HAP-1 (cell line): ENCODE measurements around the gene IL17RE.
"Not testable (repeated sequence)": the region's sequence is repeated elsewhere in the genome, so short reads cannot be mapped to it uniquely, and the experiment has no call there.

Source experiments
- DNase-seq, 2 experiments: peaks; one replicate each; pipeline ENCODE4 v3.0.0-alpha.2; 2016 to 2020; ENCODE audit warnings: low spot score in 2 of 2
- H3K27me3 ChIP-seq: fragments of 250-450 bp; sonication (Bioruptor Pico); 2 replicates; pipeline ENCODE4 v1.5.1; 2020; ENCODE audit warnings: low read depth, mild to moderate bottlenecking, moderate library complexity
- H3K36me3 ChIP-seq: fragments of 250-450 bp; sonication (Bioruptor Pico); replicated peaks from 2 replicates; pipeline ENCODE4 v1.5.1; 2020; ENCODE audit warnings: mild to moderate bottlenecking
- H3K4me1 ChIP-seq: fragments of 250-450 bp; sonication (Bioruptor Pico); 2 replicates; pipeline ENCODE4 v1.5.1; 2020; ENCODE audit warnings: mild to moderate bottlenecking
- H3K4me3 ChIP-seq: fragments of 250-450 bp; sonication (Bioruptor Pico); 2 replicates; pipeline ENCODE4 v1.5.1; 2020; ENCODE audit warnings: mild to moderate bottlenecking, moderate library complexity
- H3K9me3 ChIP-seq: fragments of 250-450 bp; sonication (Bioruptor Pico); 2 replicates; pipeline ENCODE4 v1.5.1; 2020; ENCODE audit warnings: mild to moderate bottlenecking, moderate library complexity
- in situ Hi-C: fragments of 300-500 bp; cut with MboI; formaldehyde crosslinking; loops from 3 replicates; pipeline ENCODE4 v1.14.3; 2020; ENCODE audit warnings: low sequenced_read_pairs, inconsistent platforms, mixed read lengths

Gene IL17RE

GRCh38 chr3:9939906-9940305 is 37.3 kb downstream of the IL17RE start:
- H3K4me3 ChIP-seq, H3K9me3 ChIP-seq, DNase-seq, H3K36me3 ChIP-seq, H3K4me1 ChIP-seq, H3K27me3 ChIP-seq, in situ Hi-C loops: not testable (repeated sequence)

- Histone ChIP-seq H3K4me1 (no peaks in the 10 kb centered on the region), H3K4me3 (no peak overlapping the region), H3K27me3 (no peaks in the 10 kb centered on the region), H3K36me3 (peaks cover 8% of the 10 kb centered on the region; the same call in 1 of the 2 replicates), H3K9me3 (no peaks in the 10 kb centered on the region)
- in situ Hi-C loops: no loop called here
- DNase-seq: no peak
These were observed 38.1 kb downstream of the IL17RE start for GRCh38 chr3:9940746-9941145.

GRCh38 chr3:9942164-9942563 is 39.5 kb downstream of the IL17RE start:
- Histone ChIP-seq H3K4me1 (no peaks in the 10 kb centered on the region), H3K9me3 (no peaks in the 10 kb centered on the region), H3K4me3 (no peak overlapping the region), H3K27me3 (no peaks in the 10 kb centered on the region), H3K36me3 (peaks cover 7% of the 10 kb centered on the region; the same call in 1 of the 2 replicates)
- in situ Hi-C loops: no loop called here
- no peak for DNase-seq

- H3K4me3 ChIP-seq: no peak overlapping the region
- in situ Hi-C loops: no loop called here
- no peaks in the 10 kb centered on the region for H3K4me1 ChIP-seq
- DNase-seq: no peak
- no peaks in the 10 kb centered on the region for H3K9me3 ChIP-seq
- H3K27me3 ChIP-seq: no peaks in the 10 kb centered on the region
- 0 out of 2 replicates have a peak, but pooled peaks cover 4% of the 10 kb centered on the region for H3K36me3 ChIP-seq
These were observed 40.5 kb downstream of the IL17RE start for GRCh38 chr3:9942934-9943690.

- H3K4me1 ChIP-seq: no peaks in the 10 kb centered on the region
- in situ Hi-C loops: no loop called here
- DNase-seq: no peak
- H3K36me3 ChIP-seq: 0 out of 2 replicates have a peak, but pooled peaks cover 4% of the 10 kb centered on the region
- no peaks in the 10 kb centered on the region for H3K27me3 ChIP-seq
- H3K4me3 ChIP-seq: no peak overlapping the region
- H3K9me3 ChIP-seq: no peaks in the 10 kb centered on the region
These were observed 41.6 kb downstream of the IL17RE start for GRCh38 chr3:9944271-9944670.

- DNase-seq: no peak
- Histone ChIP-seq H3K4me3 (no peak overlapping the region), H3K36me3 (0 out of 2 replicates have a peak, but pooled peaks cover 4% of the 10 kb centered on the region), H3K4me1 (no peaks in the 10 kb centered on the region), H3K9me3 (no peaks in the 10 kb centered on the region), H3K27me3 (no peaks in the 10 kb centered on the region)
- in situ Hi-C loops: no loop called here
These were observed 42.7 kb downstream of the IL17RE start for GRCh38 chr3:9945358-9945757.

- Histone ChIP-seq H3K4me1 (no peaks in the 10 kb centered on the region), H3K36me3 (no peaks in the 10 kb centered on the region), H3K9me3 (no peaks in the 10 kb centered on the region), H3K4me3 (no peak overlapping the region), H3K27me3 (no peaks in the 10 kb centered on the region)
- DNase-seq: no peak
- in situ Hi-C loops: no loop called here
These were observed 43.7 kb downstream of the IL17RE start for GRCh38 chr3:9946112-9947024.

- DNase-seq: no peak
- Histone ChIP-seq H3K36me3 (no peaks in the 10 kb centered on the region), H3K27me3 (no peaks in the 10 kb centered on the region), H3K4me3 (no peak overlapping the region), H3K4me1 (no peaks in the 10 kb centered on the region), H3K9me3 (no peaks in the 10 kb centered on the region)
- in situ Hi-C loops: no loop called here
These were observed 44.7 kb downstream of the IL17RE start for GRCh38 chr3:9947025-9947995.

GRCh38 chr3:9948586-9948985 is 45.9 kb downstream of the IL17RE start:
- H3K4me3 ChIP-seq: no peak overlapping the region
- in situ Hi-C loops: no loop called here
- no peak for DNase-seq
- no peaks in the 10 kb centered on the region for H3K9me3 ChIP-seq
- H3K4me1 ChIP-seq: no peaks in the 10 kb centered on the region
- H3K27me3 ChIP-seq: no peaks in the 10 kb centered on the region
- H3K36me3 ChIP-seq: no peaks in the 10 kb centered on the region

GRCh38 chr3:9949115-9949514 is 46.5 kb downstream of the IL17RE start:
- no peak for DNase-seq
- Histone ChIP-seq H3K4me3 (no peak overlapping the region), H3K27me3 (no peaks in the 10 kb centered on the region), H3K36me3 (no peaks in the 10 kb centered on the region), H3K9me3 (no peaks in the 10 kb centered on the region), H3K4me1 (no peaks in the 10 kb centered on the region)
- in situ Hi-C loops: no loop called here

- no peak for DNase-seq
- no peaks in the 10 kb centered on the region for H3K9me3 ChIP-seq
- H3K27me3 ChIP-seq: no peaks in the 10 kb centered on the region
- no peak overlapping the region for H3K4me3 ChIP-seq
- H3K36me3 ChIP-seq: no peaks in the 10 kb centered on the region
- H3K4me1 ChIP-seq: peaks cover 1% of the 10 kb centered on the region
- in situ Hi-C loops: no loop called here
These were observed 47.0 kb downstream of the IL17RE start for GRCh38 chr3:9949626-9950025.

GRCh38 chr3:9951126-9951525 is 48.5 kb downstream of the IL17RE start:
- no peaks in the 10 kb centered on the region for H3K27me3 ChIP-seq
- in situ Hi-C loops: no loop called here
- no peaks in the 10 kb centered on the region for H3K36me3 ChIP-seq
- peaks cover 11% of the 10 kb centered on the region for H3K4me1 ChIP-seq
- H3K4me3 ChIP-seq: no peak overlapping the region; the same call in 1 of the 2 replicates
- H3K9me3 ChIP-seq: no peaks in the 10 kb centered on the region
- no peak for DNase-seq

GRCh38 chr3:9951598-9951961 is 48.9 kb downstream of the IL17RE start:
- Histone ChIP-seq H3K4me1 (peaks cover 11% of the 10 kb centered on the region), H3K27me3 (no peaks in the 10 kb centered on the region), H3K9me3 (no peaks in the 10 kb centered on the region), H3K4me3 (peak overlapping the region; percentile 43), H3K36me3 (no peaks in the 10 kb centered on the region)
- in situ Hi-C loops: no loop called here
- DNase-seq: no peak
